Peyer's patch (tissue), 4 donors: ENCODE measurements around the gene HNRNPA1L2. TPM values are rescaled to one million over a fixed set of nuclear protein-coding genes. Genes with fewer than 3 reads are reported as not detected.

ENCODE experiments used
- DNase-seq, 3 donors: peaks; one replicate each; pipeline ENCODE4 v3.0.0-alpha.2; 2017 to 2019
- H3K27ac ChIP-seq, 4 donors: fragments of 200-600 bp; sonication (generic); one replicate each; pipeline ENCODE4 v1.5.1; 2016 to 2019
- H3K27me3 ChIP-seq, 2 donors: fragments of 200-600 bp; sonication (generic); one replicate each; pipeline ENCODE4 v1.5.1; 2019
- H3K36me3 ChIP-seq, 3 donors: fragments of 200-600 bp; sonication (generic); one replicate each; pipeline ENCODE4 v1.5.1; 2016 to 2019
- H3K4me1 ChIP-seq, 4 donors: fragments of 200-600 bp; sonication (generic); one replicate each; pipeline ENCODE4 v1.5.1; 2016 to 2019
- H3K4me3 ChIP-seq, 4 donors: fragments of 200-600 bp; sonication (generic); 1 replicate in 3 of 4; 2 replicates in 1 of 4; pipeline ENCODE4 v1.5.1; 2016 to 2019; ENCODE audit warnings: mild to moderate bottlenecking in 1 of 4
- H3K9me3 ChIP-seq, 4 donors: fragments of 200-600 bp; sonication (generic); one replicate each; pipeline ENCODE4 v1.5.1; 2016 to 2019; ENCODE audit warnings: mild to moderate bottlenecking in 1 of 4
- CTCF ChIP-seq, 6 experiments: fragments of 450-650 bp in 4 of 6; fragments of 200-600 bp in 2 of 6; sonication (generic) in 1 of 6; IDR thresholded peaks; one replicate each; pipeline ENCODE4 v1.5.1; 2017 to 2019; ENCODE audit warnings: antibody characterized with exemption in 6 of 6, mild to moderate bottlenecking in 3 of 6, moderate library complexity in 1 of 6
- POLR2A ChIP-seq, 2 donors: fragments of 450-650 bp; IDR thresholded peaks; one replicate each; pipeline ENCODE4 v1.5.1; 2017; ENCODE audit warnings: antibody characterized with exemption in 2 of 2, mild to moderate bottlenecking in 2 of 2, moderate library complexity in 2 of 2
- total RNA-seq, 4 donors: library from RNA; depleted of rRNA; stranded (reverse); fragments of >200 nt; gene quantifications; one replicate each; pipeline ENCODE4 v1.1.0, GENCODE V29; 2016

The HNRNPA1L2 gene
- total RNA-seq, 4 donors from 2014 or later, result 2.8 to 23.9 (median 4.6) TPM

GRCh38 chr13:52659340-52659739 is 17.1 kb downstream of the HNRNPA1L2 start:
- H3K9me3 ChIP-seq, result no peaks in the 10 kb centered on the region
- no peak overlapping the region for H3K4me3 ChIP-seq
- H3K27me3 ChIP-seq, result no peaks in the 10 kb centered on the region
- DNase-seq, result no peak
- TF ChIP-seq CTCF (IDR thresholded peaks at IDR 0.05) (no peak), POLR2A (IDR thresholded peaks at IDR 0.05) (no peak)
- peaks cover 0 to 11% (median 0%) of the 10 kb centered on the region in 4 donors for H3K4me1 ChIP-seq
- H3K36me3 ChIP-seq, result peaks cover 0 to 66% (median 2%) of the 10 kb centered on the region in 3 donors
- no peak overlapping the region for H3K27ac ChIP-seq

GRCh38 chr13:52664272-52664671 is 22.0 kb downstream of the HNRNPA1L2 start:
- no peak for DNase-seq
- H3K4me1 ChIP-seq, result no peaks in the 10 kb centered on the region
- TF ChIP-seq POLR2A (IDR thresholded peaks at IDR 0.05) (no peak), CTCF (IDR thresholded peaks at IDR 0.05) (no peak)
- no peak overlapping the region for H3K27ac ChIP-seq
- H3K4me3 ChIP-seq, result no peak overlapping the region
- H3K36me3 ChIP-seq, result peaks cover 0 to 89% (median 0%) of the 10 kb centered on the region in 3 donors
- H3K9me3 ChIP-seq, result no peaks in the 10 kb centered on the region
- H3K27me3 ChIP-seq, result no peaks in the 10 kb centered on the region

- Histone ChIP-seq H3K27ac (no peak overlapping the region), H3K36me3 (peaks cover 0 to 79% (median 0%) of the 10 kb centered on the region in 3 donors), H3K4me1 (no peaks in the 10 kb centered on the region), H3K27me3 (no peaks in the 10 kb centered on the region), H3K4me3 (no peak overlapping the region), H3K9me3 (no peaks in the 10 kb centered on the region)
- no peak for TF ChIP-seq POLR2A (IDR thresholded peaks at IDR 0.05)
- TF ChIP-seq CTCF (IDR thresholded peaks at IDR 0.05), result peak in 4 of 6 experiments; percentile 18 to 41 (median 28)
- DNase-seq, result no peak
Observed at GRCh38 chr13:52665325-52665724, 23.1 kb downstream of the HNRNPA1L2 start.

GRCh38 chr13:52669677-52670076 is 27.4 kb downstream of the HNRNPA1L2 start:
- Histone ChIP-seq H3K27ac (no peak overlapping the region), H3K27me3 (no peaks in the 10 kb centered on the region), H3K4me1 (no peaks in the 10 kb centered on the region), H3K4me3 (no peak overlapping the region), H3K36me3 (peaks cover 0 to 51% (median 0%) of the 10 kb centered on the region in 3 donors), H3K9me3 (no peaks in the 10 kb centered on the region)
- TF ChIP-seq POLR2A (IDR thresholded peaks at IDR 0.05), result no peak
- no peak for TF ChIP-seq CTCF (IDR thresholded peaks at IDR 0.05)
- no peak for DNase-seq

- H3K9me3 ChIP-seq, result no peaks in the 10 kb centered on the region
- DNase-seq, result no peak
- no peak overlapping the region for H3K4me3 ChIP-seq
- H3K27me3 ChIP-seq, result no peaks in the 10 kb centered on the region
- H3K36me3 ChIP-seq, result peaks cover 0 to 55% (median 0%) of the 10 kb centered on the region in 3 donors
- TF ChIP-seq CTCF (IDR thresholded peaks at IDR 0.05), result no peak
- TF ChIP-seq POLR2A (IDR thresholded peaks at IDR 0.05), result no peak
- H3K4me1 ChIP-seq, result no peaks in the 10 kb centered on the region
- H3K27ac ChIP-seq, result no peak overlapping the region
Observed at GRCh38 chr13:52670726-52671125, 28.5 kb downstream of the HNRNPA1L2 start.

GRCh38 chr13:52673465-52673864 is 31.2 kb downstream of the HNRNPA1L2 start:
- Histone ChIP-seq H3K4me3 (no peak overlapping the region), H3K9me3 (no peaks in the 10 kb centered on the region), H3K4me1 (no peaks in the 10 kb centered on the region), H3K27ac (no peak overlapping the region), H3K27me3 (no peaks in the 10 kb centered on the region), H3K36me3 (peaks cover 0 to 48% (median 0%) of the 10 kb centered on the region in 3 donors)
- no peak for DNase-seq
- TF ChIP-seq CTCF (IDR thresholded peaks at IDR 0.05) (no peak), POLR2A (IDR thresholded peaks at IDR 0.05) (no peak)
